ENCODE results near the gene HPSE.
"Not testable (repeated sequence)": the region's sequence is repeated elsewhere in the genome, so short reads cannot be mapped to it uniquely, and the experiment has no call there.

The HPSE gene

GRCh38 chr4:83331956-83332355 is 2.7 kb downstream of the HPSE start:
- TF ChIP-seq YY1 (IDR thresholded peaks at IDR 0.05; ENCODE audit: insufficient read depth, insufficient read length) (no peak), SUZ12 (IDR thresholded peaks at IDR 0.05; ENCODE audit: extremely low read depth, insufficient read depth, insufficient read length) (no peak), ZNF274 (IDR thresholded peaks at IDR 0.05; ENCODE audit: low read depth, low read length) (no peak)
- no peak overlapping the region for H3K4me3 ChIP-seq (ENCODE audit: insufficient read length, low read depth)
- H3K36me3 ChIP-seq (ENCODE audit: insufficient read depth, insufficient read length, low read length), result no peaks in the 10 kb centered on the region
- DNase-seq (ENCODE audit: low read depth, low spot score), result no peak
- no peaks in the 10 kb centered on the region for H3K4me1 ChIP-seq (ENCODE audit: insufficient read depth, insufficient read length)
- H3K9me3 ChIP-seq (ENCODE audit: insufficient read depth, low read length), result no peaks in the 10 kb centered on the region
- peaks cover 52% of the 10 kb centered on the region for H3K27me3 ChIP-seq (ENCODE audit: insufficient read depth, insufficient read length)
- H3K9ac ChIP-seq (ENCODE audit: insufficient read length, low read depth), result no peak overlapping the region

GRCh38 chr4:83329521-83330110 is 5.0 kb downstream of the HPSE start:
- Histone ChIP-seq H3K36me3 (ENCODE audit: insufficient read depth, insufficient read length, low read length) (no peaks in the 10 kb centered on the region), H3K9me3 (ENCODE audit: insufficient read depth, low read length) (no peaks in the 10 kb centered on the region), H3K4me3 (ENCODE audit: insufficient read length, low read depth) (no peak overlapping the region), H3K27me3 (ENCODE audit: insufficient read depth, insufficient read length) (peaks cover 30% of the 10 kb centered on the region), H3K4me1 (ENCODE audit: insufficient read depth, insufficient read length) (no peaks in the 10 kb centered on the region), H3K9ac (ENCODE audit: insufficient read length, low read depth) (no peak overlapping the region)
- DNase-seq (ENCODE audit: low read depth, low spot score), result no peak
- TF ChIP-seq ZNF274 (IDR thresholded peaks at IDR 0.05; ENCODE audit: low read depth, low read length) (no peak), SUZ12 (IDR thresholded peaks at IDR 0.05; ENCODE audit: extremely low read depth, insufficient read depth, insufficient read length) (no peak), YY1 (IDR thresholded peaks at IDR 0.05; ENCODE audit: insufficient read depth, insufficient read length) (no peak)

- Histone ChIP-seq H3K36me3 (ENCODE audit: insufficient read depth, insufficient read length, low read length) (no peaks in the 10 kb centered on the region), H3K4me3 (ENCODE audit: insufficient read length, low read depth) (no peak overlapping the region), H3K27me3 (ENCODE audit: insufficient read depth, insufficient read length) (peaks cover 20% of the 10 kb centered on the region), H3K9ac (ENCODE audit: insufficient read length, low read depth) (no peak overlapping the region), H3K4me1 (ENCODE audit: insufficient read depth, insufficient read length) (no peaks in the 10 kb centered on the region), H3K9me3 (ENCODE audit: insufficient read depth, low read length) (no peaks in the 10 kb centered on the region)
- TF ChIP-seq SUZ12 (IDR thresholded peaks at IDR 0.05; ENCODE audit: extremely low read depth, insufficient read depth, insufficient read length), result no peak
- TF ChIP-seq ZNF274 (IDR thresholded peaks at IDR 0.05; ENCODE audit: low read depth, low read length), result no peak
- TF ChIP-seq YY1 (IDR thresholded peaks at IDR 0.05; ENCODE audit: insufficient read depth, insufficient read length), result no peak
- no peak for DNase-seq (ENCODE audit: low read depth, low spot score)
These were observed 6.0 kb downstream of the HPSE start for GRCh38 chr4:83328521-83329187.

GRCh38 chr4:83326546-83326945 is 8.1 kb downstream of the HPSE start:
- Histone ChIP-seq H3K4me1 (ENCODE audit: insufficient read depth, insufficient read length) (no peaks in the 10 kb centered on the region), H3K36me3 (ENCODE audit: insufficient read depth, insufficient read length, low read length) (no peaks in the 10 kb centered on the region), H3K27me3 (ENCODE audit: insufficient read depth, insufficient read length) (peaks cover under 1% of the 10 kb centered on the region), H3K9ac (ENCODE audit: insufficient read length, low read depth) (no peak overlapping the region), H3K9me3 (ENCODE audit: insufficient read depth, low read length) (no peaks in the 10 kb centered on the region), H3K4me3 (ENCODE audit: insufficient read length, low read depth) (no peak overlapping the region)
- TF ChIP-seq YY1 (IDR thresholded peaks at IDR 0.05; ENCODE audit: insufficient read depth, insufficient read length) (no peak), SUZ12 (IDR thresholded peaks at IDR 0.05; ENCODE audit: extremely low read depth, insufficient read depth, insufficient read length) (no peak), ZNF274 (IDR thresholded peaks at IDR 0.05; ENCODE audit: low read depth, low read length) (no peak)
- DNase-seq (ENCODE audit: low read depth, low spot score), result no peak

- not testable (repeated sequence) for H3K9me3 ChIP-seq (ENCODE audit: insufficient read depth, low read length); DNase-seq (ENCODE audit: low read depth, low spot score); H3K9ac ChIP-seq (ENCODE audit: insufficient read length, low read depth); H3K4me3 ChIP-seq (ENCODE audit: insufficient read length, low read depth); H3K27me3 ChIP-seq (ENCODE audit: insufficient read depth, insufficient read length); H3K36me3 ChIP-seq (ENCODE audit: insufficient read depth, insufficient read length, low read length); H3K4me1 ChIP-seq (ENCODE audit: insufficient read depth, insufficient read length)
These were observed 9.3 kb downstream of the HPSE start for GRCh38 chr4:83325306-83325705.

- no peaks in the 10 kb centered on the region for H3K9me3 ChIP-seq (ENCODE audit: insufficient read depth, low read length)
- no peaks in the 10 kb centered on the region for H3K27me3 ChIP-seq (ENCODE audit: insufficient read depth, insufficient read length)
- no peak for DNase-seq (ENCODE audit: low read depth, low spot score)
- TF ChIP-seq YY1 (IDR thresholded peaks at IDR 0.05; ENCODE audit: insufficient read depth, insufficient read length) (no peak), ZNF274 (IDR thresholded peaks at IDR 0.05; ENCODE audit: low read depth, low read length) (no peak), SUZ12 (IDR thresholded peaks at IDR 0.05; ENCODE audit: extremely low read depth, insufficient read depth, insufficient read length) (no peak)
- H3K4me3 ChIP-seq (ENCODE audit: insufficient read length, low read depth), result no peak overlapping the region
- no peaks in the 10 kb centered on the region for H3K36me3 ChIP-seq (ENCODE audit: insufficient read depth, insufficient read length, low read length)
- no peaks in the 10 kb centered on the region for H3K4me1 ChIP-seq (ENCODE audit: insufficient read depth, insufficient read length)
- H3K9ac ChIP-seq (ENCODE audit: insufficient read length, low read depth), result no peak overlapping the region
These were observed 11.5 kb downstream of the HPSE start for GRCh38 chr4:83323136-83323535.

- H3K9me3 ChIP-seq (ENCODE audit: insufficient read depth, low read length), result no peaks in the 10 kb centered on the region
- TF ChIP-seq YY1 (IDR thresholded peaks at IDR 0.05; ENCODE audit: insufficient read depth, insufficient read length) (no peak), ZNF274 (IDR thresholded peaks at IDR 0.05; ENCODE audit: low read depth, low read length) (no peak), SUZ12 (IDR thresholded peaks at IDR 0.05; ENCODE audit: extremely low read depth, insufficient read depth, insufficient read length) (no peak)
- no peak for DNase-seq (ENCODE audit: low read depth, low spot score)
- H3K4me1 ChIP-seq (ENCODE audit: insufficient read depth, insufficient read length), result no peaks in the 10 kb centered on the region
- no peak overlapping the region for H3K9ac ChIP-seq (ENCODE audit: insufficient read length, low read depth)
- H3K36me3 ChIP-seq (ENCODE audit: insufficient read depth, insufficient read length, low read length), result no peaks in the 10 kb centered on the region
- no peak overlapping the region for H3K4me3 ChIP-seq (ENCODE audit: insufficient read length, low read depth)
- H3K27me3 ChIP-seq (ENCODE audit: insufficient read depth, insufficient read length), result no peaks in the 10 kb centered on the region
These were observed 14.1 kb downstream of the HPSE start for GRCh38 chr4:83320548-83320947.

Measured in NT2/D1 (cell line).